ENCODE data around the gene MYO1G. TPM values are rescaled to one million over a fixed set of nuclear protein-coding genes. Genes with fewer than 3 reads are reported as not detected.
A peak's percentile ranks its signal among the peaks of the same experiment; 100 is the strongest.

Gene MYO1G
- total and polyA plus RNA-seq, 5 donors: 0.70 to 3.0 (median 2.2) TPM

GRCh38 chr7:44964831-44965440 is 13.9 kb downstream of the MYO1G start:
- no peaks in the 10 kb centered on the region for H3K9me3 ChIP-seq (ENCODE audit: control insufficient read depth, low read length)
- intact Hi-C loops (cut with DNase I): no loop called here
- ATAC-seq (no peak), DNase-seq (no peak)
- H3K27me3 ChIP-seq (ENCODE audit: control insufficient read depth, insufficient read depth): no peaks in the 10 kb centered on the region
- H3K4me1 ChIP-seq (ENCODE audit: control insufficient read depth, insufficient read depth, low read length): no peaks in the 10 kb centered on the region
- WGBS: 94% methylated on average over 13 of the region's 13 CpGs
- no peak overlapping the region for H3K4me3 ChIP-seq (ENCODE audit: low read length)
- no peak overlapping the region for H3K27ac ChIP-seq (ENCODE audit: low read length)

GRCh38 chr7:44964384-44964830 is 14.4 kb downstream of the MYO1G start:
- intact Hi-C loops (cut with DNase I): no loop called here
- Histone ChIP-seq H3K27ac (ENCODE audit: low read length) (no peak overlapping the region), H3K4me3 (ENCODE audit: low read length) (no peak overlapping the region), H3K9me3 (ENCODE audit: control insufficient read depth, low read length) (no peaks in the 10 kb centered on the region), H3K4me1 (ENCODE audit: control insufficient read depth, insufficient read depth, low read length) (no peaks in the 10 kb centered on the region), H3K27me3 (ENCODE audit: control insufficient read depth, insufficient read depth) (no peaks in the 10 kb centered on the region)
- WGBS: 77% methylated on average over 7 of the region's 7 CpGs
- DNase-seq: no peak
- no peak for ATAC-seq

- ATAC-seq: no peak
- H3K4me1 ChIP-seq (ENCODE audit: control insufficient read depth, insufficient read depth, low read length): no peaks in the 10 kb centered on the region
- no peaks in the 10 kb centered on the region for H3K9me3 ChIP-seq (ENCODE audit: control insufficient read depth, low read length)
- WGBS: 93% methylated on average over 24 of the region's 24 CpGs
- intact Hi-C loops (cut with DNase I): no loop called here
- peak in 1 of 3 donors; percentile 11 for DNase-seq
- no peaks in the 10 kb centered on the region for H3K27me3 ChIP-seq (ENCODE audit: control insufficient read depth, insufficient read depth)
- no peak overlapping the region for H3K27ac ChIP-seq (ENCODE audit: low read length)
- H3K4me3 ChIP-seq (ENCODE audit: low read length): no peak overlapping the region
Measured at GRCh38 chr7:44963364-44964290, 15.2 kb downstream of the MYO1G start.

GRCh38 chr7:44962483-44963251 is 16.1 kb downstream of the MYO1G start:
- Histone ChIP-seq H3K4me3 (ENCODE audit: low read length) (peak overlapping the region; percentile 26), H3K27ac (ENCODE audit: low read length) (no peak overlapping the region), H3K27me3 (ENCODE audit: control insufficient read depth, insufficient read depth) (no peaks in the 10 kb centered on the region), H3K9me3 (ENCODE audit: control insufficient read depth, low read length) (no peaks in the 10 kb centered on the region), H3K4me1 (ENCODE audit: control insufficient read depth, insufficient read depth, low read length) (no peaks in the 10 kb centered on the region)
- ATAC-seq: peak; percentile 67 to 74
- intact Hi-C loops (cut with DNase I): no loop called here
- WGBS: 16% methylated on average over 76 of the region's 76 CpGs
- DNase-seq: peak in 2 of 3 donors; percentile 75 to 77

- Histone ChIP-seq H3K4me1 (ENCODE audit: control insufficient read depth, insufficient read depth, low read length) (no peaks in the 10 kb centered on the region), H3K27me3 (ENCODE audit: control insufficient read depth, insufficient read depth) (no peaks in the 10 kb centered on the region), H3K4me3 (ENCODE audit: low read length) (no peak overlapping the region), H3K9me3 (ENCODE audit: control insufficient read depth, low read length) (no peaks in the 10 kb centered on the region), H3K27ac (ENCODE audit: low read length) (no peak overlapping the region)
- intact Hi-C loops (cut with DNase I): no loop called here
- DNase-seq (peak in 1 of 3 donors; percentile 69), ATAC-seq (peak; percentile 20 to 25)
- WGBS: 66% methylated on average over 16 of the region's 16 CpGs
Measured at GRCh38 chr7:44961844-44962482, 16.9 kb downstream of the MYO1G start.

- no peak overlapping the region for H3K4me3 ChIP-seq (ENCODE audit: low read length)
- no peak overlapping the region for H3K27ac ChIP-seq (ENCODE audit: low read length)
- no peaks in the 10 kb centered on the region for H3K4me1 ChIP-seq (ENCODE audit: control insufficient read depth, insufficient read depth, low read length)
- DNase-seq (no peak), ATAC-seq (no peak)
- 79% methylated on average over 4 of the region's 4 CpGs for WGBS
- H3K9me3 ChIP-seq (ENCODE audit: control insufficient read depth, low read length): no peaks in the 10 kb centered on the region
- H3K27me3 ChIP-seq (ENCODE audit: control insufficient read depth, insufficient read depth): no peaks in the 10 kb centered on the region
- intact Hi-C loops (cut with DNase I): no loop called here
Measured at GRCh38 chr7:44960011-44960580, 18.7 kb downstream of the MYO1G start.

GRCh38 chr7:44959433-44959951 is 19.3 kb downstream of the MYO1G start:
- no peak for ATAC-seq
- Histone ChIP-seq H3K9me3 (ENCODE audit: control insufficient read depth, low read length) (no peaks in the 10 kb centered on the region), H3K4me1 (ENCODE audit: control insufficient read depth, insufficient read depth, low read length) (no peaks in the 10 kb centered on the region), H3K27ac (ENCODE audit: low read length) (no peak overlapping the region), H3K4me3 (ENCODE audit: low read length) (no peak overlapping the region), H3K27me3 (ENCODE audit: control insufficient read depth, insufficient read depth) (no peaks in the 10 kb centered on the region)
- intact Hi-C loops (cut with DNase I): no loop called here
- no peak for DNase-seq
- whole genome bisulfite sequencing: 62% methylated on average over 8 of the region's 8 CpGs

GRCh38 chr7:44958645-44959344 is 20.0 kb downstream of the MYO1G start:
- intact Hi-C loops (cut with DNase I): no loop called here
- H3K4me3 ChIP-seq (ENCODE audit: low read length): no peak overlapping the region
- 65% methylated on average over 8 of the region's 8 CpGs for WGBS
- H3K9me3 ChIP-seq (ENCODE audit: control insufficient read depth, low read length): no peaks in the 10 kb centered on the region
- no peak for ATAC-seq
- H3K27ac ChIP-seq (ENCODE audit: low read length): no peak overlapping the region
- no peaks in the 10 kb centered on the region for H3K27me3 ChIP-seq (ENCODE audit: control insufficient read depth, insufficient read depth)
- no peaks in the 10 kb centered on the region for H3K4me1 ChIP-seq (ENCODE audit: control insufficient read depth, insufficient read depth, low read length)
- DNase-seq: no peak

GRCh38 chr7:44956157-44956766 is 22.6 kb downstream of the MYO1G start:
- 90% methylated on average over 10 of the region's 10 CpGs for WGBS
- intact Hi-C loops (cut with DNase I): no loop called here
- Histone ChIP-seq H3K4me1 (ENCODE audit: control insufficient read depth, insufficient read depth, low read length) (no peaks in the 10 kb centered on the region), H3K9me3 (ENCODE audit: control insufficient read depth, low read length) (no peaks in the 10 kb centered on the region), H3K4me3 (ENCODE audit: low read length) (no peak overlapping the region), H3K27me3 (ENCODE audit: control insufficient read depth, insufficient read depth) (no peaks in the 10 kb centered on the region), H3K27ac (ENCODE audit: low read length) (no peak overlapping the region)
- no peak for ATAC-seq
- no peak for DNase-seq
